Erythroblast (primary cell): ENCODE measurements around the gene LRMDA.

Source experiments
- DNase-seq, 2 experiments: peaks; one replicate each; lab custom pipeline; 2025; lab: John Stamatoyannopoulos, UW
- GATA1 ChIP-seq: IDR thresholded peaks from 2 replicates; pipeline ENCODE4 v1.6.1; 2011; ENCODE audit warnings: low read depth, mild to moderate bottlenecking, control low read depth, low read length, moderate library complexity
- POLR2A ChIP-seq: IDR thresholded peaks from 2 replicates; pipeline ENCODE4 v1.6.1; 2011; ENCODE audit warnings: mild to moderate bottlenecking, low read length

Gene LRMDA

GRCh38 chr10:75556320-75556719 is 124.9 kb downstream of the LRMDA start:
- no peak for TF ChIP-seq POLR2A
- TF ChIP-seq GATA1, result no peak
- no peak for DNase-seq

GRCh38 chr10:75565286-75566251 is 134.1 kb downstream of the LRMDA start:
- TF ChIP-seq POLR2A, result no peak
- no peak for TF ChIP-seq GATA1
- DNase-seq, result no peak

- DNase-seq, result no peak
- TF ChIP-seq GATA1 (no peak), POLR2A (no peak)
Measured at GRCh38 chr10:75568450-75569130, 137.2 kb downstream of the LRMDA start.

- no peak for DNase-seq
- TF ChIP-seq GATA1 (no peak), POLR2A (no peak)
Measured at GRCh38 chr10:75569506-75569905, 138.1 kb downstream of the LRMDA start.

GRCh38 chr10:75572478-75572877 is 141.1 kb downstream of the LRMDA start:
- DNase-seq, result no peak
- TF ChIP-seq GATA1 (no peak), POLR2A (no peak)

- TF ChIP-seq GATA1 (no peak), POLR2A (no peak)
- DNase-seq, result no peak
Measured at GRCh38 chr10:75575940-75576339, 144.5 kb downstream of the LRMDA start.

- TF ChIP-seq GATA1 (no peak), POLR2A (no peak)
- no peak for DNase-seq
Measured at GRCh38 chr10:75582102-75582501, 150.7 kb downstream of the LRMDA start.

GRCh38 chr10:75585294-75585693 is 153.9 kb downstream of the LRMDA start:
- no peak for TF ChIP-seq POLR2A
- no peak for TF ChIP-seq GATA1
- no peak for DNase-seq

- TF ChIP-seq GATA1, result no peak
- no peak for TF ChIP-seq POLR2A
- DNase-seq, result no peak
Measured at GRCh38 chr10:75586814-75587213, 155.4 kb downstream of the LRMDA start.

- TF ChIP-seq POLR2A (no peak), GATA1 (no peak)
- no peak for DNase-seq
Measured at GRCh38 chr10:75588031-75588430, 156.6 kb downstream of the LRMDA start.

- TF ChIP-seq GATA1, result no peak
- no peak for TF ChIP-seq POLR2A
- DNase-seq, result no peak
Measured at GRCh38 chr10:75589895-75590654, 158.7 kb downstream of the LRMDA start.

- no peak for TF ChIP-seq POLR2A
- no peak for TF ChIP-seq GATA1
Measured at GRCh38 chr10:75592151-75592787, 160.8 kb downstream of the LRMDA start.

GRCh38 chr10:75592791-75593643 is 161.6 kb downstream of the LRMDA start:
- no peak for DNase-seq
- TF ChIP-seq POLR2A (no peak), GATA1 (no peak)

More at GRCh38 chr10:75592151-75592787, 160.8 kb downstream of the LRMDA start:
- DNase-seq, result no peak
